Superior temporal gyrus (tissue), 1 donor: Measurements from ENCODE around the gene ZCCHC7.

ENCODE experiments used
- DNase-seq: peaks from one replicate; pipeline ENCODE4 v3.0.0-alpha.2; 2016; ENCODE audit errors: extremely low spot score

Gene ZCCHC7

GRCh38 chr9:37209431-37210386 is 89.3 kb downstream of the ZCCHC7 start:
- DNase-seq = no peak

- DNase-seq = no peak
These were observed 90.6 kb downstream of the ZCCHC7 start for GRCh38 chr9:37210737-37211523.

GRCh38 chr9:37212435-37212834 is 92.1 kb downstream of the ZCCHC7 start:
- no peak for DNase-seq

GRCh38 chr9:37215381-37215780 is 95.0 kb downstream of the ZCCHC7 start:
- DNase-seq = no peak

GRCh38 chr9:37215830-37216229 is 95.5 kb downstream of the ZCCHC7 start:
- DNase-seq = no peak

- DNase-seq = no peak
These were observed 96.8 kb downstream of the ZCCHC7 start for GRCh38 chr9:37217161-37217560.

GRCh38 chr9:37218800-37219425 is 98.5 kb downstream of the ZCCHC7 start:
- DNase-seq = peak; percentile 41

- no peak for DNase-seq
These were observed 100.6 kb downstream of the ZCCHC7 start for GRCh38 chr9:37220971-37221370.

GRCh38 chr9:37221489-37222106 is 101.2 kb downstream of the ZCCHC7 start:
- no peak for DNase-seq

- no peak for DNase-seq
These were observed 109.1 kb downstream of the ZCCHC7 start for GRCh38 chr9:37229455-37229854.

GRCh38 chr9:37229882-37230482 is 109.6 kb downstream of the ZCCHC7 start:
- DNase-seq = no peak

- no peak for DNase-seq
These were observed 116.4 kb downstream of the ZCCHC7 start for GRCh38 chr9:37236822-37237221.

- DNase-seq = no peak
These were observed 117.7 kb downstream of the ZCCHC7 start for GRCh38 chr9:37238122-37238521.

GRCh38 chr9:37239224-37239859 is 119.0 kb downstream of the ZCCHC7 start:
- DNase-seq = no peak

- no peak for DNase-seq
These were observed 119.5 kb downstream of the ZCCHC7 start for GRCh38 chr9:37239921-37240320.

- DNase-seq = no peak
These were observed 121.0 kb downstream of the ZCCHC7 start for GRCh38 chr9:37241340-37241739.

- no peak for DNase-seq
These were observed 121.7 kb downstream of the ZCCHC7 start for GRCh38 chr9:37242089-37242488.

GRCh38 chr9:37243588-37244345 is 123.4 kb downstream of the ZCCHC7 start:
- no peak for DNase-seq

- DNase-seq = no peak
These were observed 126.5 kb downstream of the ZCCHC7 start for GRCh38 chr9:37246826-37247225.

GRCh38 chr9:37248651-37249163 is 128.3 kb downstream of the ZCCHC7 start:
- no peak for DNase-seq
